Activated CD8-positive, alpha-beta T cell treated with anti-CD3 and anti-CD28 coated beads, Interleukin-2, amount 10 ng/mL, durations not matched to agents 7 days and 5 days (primary cell): Measurements from ENCODE around the gene PIGS. TPM values are rescaled to one million over a fixed set of nuclear protein-coding genes. Genes with fewer than 3 reads are reported as not detected.

Experiments
- ATAC-seq: fragments of 150-1000 bp; cut with Tn5 transposase; one replicate; pipeline ENCODE4 v1.10.0; 2021; ENCODE audit warnings: moderate library complexity
- CTCF ChIA-PET: fragments of 350-600 bp; sonication (Branson Sonifier 250); formaldehyde crosslinking; loops from one replicate; lab custom pipeline; 2021; ENCODE audit warnings: antibody characterized with exemption; lab: Charles Lee
- POLR2A ChIA-PET: fragments of 350-600 bp; sonication (Branson Sonifier 250); formaldehyde crosslinking; loops from one replicate; lab custom pipeline; 2021; ENCODE audit warnings: antibody characterized with exemption; lab: Charles Lee
- DNase-seq: peaks from one replicate; pipeline ENCODE4 v3.0.0-alpha.2; 2020
- H3K27ac Mint-ChIP-seq: one replicate; pipeline ENCODE4 v1.8.0; 2021; ENCODE audit warnings: mild to moderate bottlenecking, mixed read lengths
- H3K27me3 Mint-ChIP-seq: one replicate; pipeline ENCODE4 v1.8.0; 2021; ENCODE audit warnings: low read depth, mixed read lengths
- H3K36me3 Mint-ChIP-seq: one replicate; pipeline ENCODE4 v1.8.0; 2021; ENCODE audit warnings: low read depth, mixed read lengths
- H3K4me1 Mint-ChIP-seq: one replicate; pipeline ENCODE4 v1.8.0; 2021; ENCODE audit warnings: low read depth, mixed read lengths
- H3K4me3 Mint-ChIP-seq: one replicate; pipeline ENCODE4 v1.8.0; 2021; ENCODE audit warnings: mild to moderate bottlenecking, mixed read lengths
- H3K9me3 Mint-ChIP-seq: one replicate; pipeline ENCODE4 v1.8.0; 2022; ENCODE audit warnings: mixed read lengths; ENCODE audit not compliant: insufficient read depth
- total RNA-seq, 2 experiments: library from RNA; stranded (reverse); gene quantifications; one replicate each; pipeline ENCODE4 v1.2.3, GENCODE V29; 2021

PIGS gene
- total RNA-seq, 2 experiments from 2014 or later, result 60.0 to 61.1 TPM

- Mint-ChIP-seq H3K36me3 (peaks cover 52% of the 10 kb centered on the region), H3K4me1 (peaks cover 60% of the 10 kb centered on the region), H3K4me3 (peak overlapping the region; percentile 94), H3K27me3 (no peaks in the 10 kb centered on the region), H3K9me3 (no peaks in the 10 kb centered on the region), H3K27ac (peak overlapping the region; percentile 95)
- ChIA-PET CTCF (interaction anchor here (0.8 to 3.7 kb wide), 8 partner anchors 11 to 381 kb away, joined by 3 to 46 read pairs (median 4); partner anchors contain the start of genes SDF2 and SUPT6H), POLR2A (interaction anchor here (0.5 to 3.2 kb wide), 8 partner anchors 11 to 139 kb away, joined by 3 to 30 read pairs (median 5); partner anchors contain the start of genes BLTP2 and SPAG5)
- no peak for ATAC-seq
- no peak for DNase-seq
These were observed 1.1 kb upstream of the PIGS start for GRCh38 chr17:28572259-28573039.

GRCh38 chr17:28570716-28571360 lies 486 bp downstream of the PIGS start:
- Mint-ChIP-seq H3K4me1 (peaks cover 52% of the 10 kb centered on the region), H3K9me3 (no peaks in the 10 kb centered on the region), H3K27ac (peak overlapping the region; percentile 95), H3K36me3 (peaks cover 44% of the 10 kb centered on the region), H3K27me3 (no peaks in the 10 kb centered on the region), H3K4me3 (peak overlapping the region; percentile 94)
- ChIA-PET POLR2A (interaction anchor here (0.9 to 3.2 kb wide), 9 partner anchors 8 to 74 kb away, joined by 3 to 30 read pairs (median 4); partner anchors contain the start of gene SPAG5), CTCF (interaction anchor here (0.7 to 3.7 kb wide), 11 partner anchors 10 to 382 kb away, joined by 3 to 46 read pairs (median 4); partner anchors contain the start of genes BLTP2, SDF2 and SUPT6H)
- peak; percentile 52 for ATAC-seq
- DNase-seq, result peak; percentile 67

- POLR2A ChIA-PET, result interaction anchor here (1.4 to 3.2 kb wide), 3 partner anchors 9 to 19 kb away, joined by 4 to 30 read pairs (median 5); no protein-coding TSS in a partner anchor
- Mint-ChIP-seq H3K4me1 (peaks cover 41% of the 10 kb centered on the region), H3K4me3 (peak overlapping the region; percentile 94), H3K9me3 (no peaks in the 10 kb centered on the region), H3K27ac (no peak overlapping the region), H3K27me3 (no peaks in the 10 kb centered on the region), H3K36me3 (peaks cover 48% of the 10 kb centered on the region)
- CTCF ChIA-PET, result interaction anchor here (1.4 to 3.7 kb wide), 2 partner anchors 12 to 20 kb away, joined by 3 to 46 read pairs; no protein-coding TSS in a partner anchor
- ATAC-seq (no peak), DNase-seq (no peak)
These were observed 1.9 kb downstream of the PIGS start for GRCh38 chr17:28569446-28569845.

GRCh38 chr17:28567604-28568003 lies 3.7 kb downstream of the PIGS start:
- no peaks in the 10 kb centered on the region for H3K9me3 Mint-ChIP-seq
- peaks cover 42% of the 10 kb centered on the region for H3K36me3 Mint-ChIP-seq
- ATAC-seq, result no peak
- no peaks in the 10 kb centered on the region for H3K27me3 Mint-ChIP-seq
- DNase-seq, result no peak
- CTCF ChIA-PET, result no interaction called here
- H3K4me1 Mint-ChIP-seq, result peaks cover 36% of the 10 kb centered on the region
- POLR2A ChIA-PET, result interaction anchor here (0.9 kb wide), 1 partner anchor 18 kb away, joined by 5 read pairs; no protein-coding TSS in a partner anchor
- no peak overlapping the region for H3K4me3 Mint-ChIP-seq
- H3K27ac Mint-ChIP-seq, result peak overlapping the region; percentile 43

- Mint-ChIP-seq H3K4me1 (peaks cover 14% of the 10 kb centered on the region), H3K36me3 (peaks cover 50% of the 10 kb centered on the region), H3K27me3 (no peaks in the 10 kb centered on the region), H3K9me3 (no peaks in the 10 kb centered on the region), H3K4me3 (no peak overlapping the region), H3K27ac (no peak overlapping the region)
- no peak for ATAC-seq
- DNase-seq, result no peak
- CTCF ChIA-PET, result interaction anchor here (1.2 kb wide), 1 partner anchor 23 kb away, joined by 3 read pairs; no protein-coding TSS in a partner anchor
- POLR2A ChIA-PET, result no interaction called here
These were observed 7.8 kb downstream of the PIGS start for GRCh38 chr17:28563475-28563874.

- ChIA-PET POLR2A (no interaction called here), CTCF (no interaction called here)
- Mint-ChIP-seq H3K9me3 (no peaks in the 10 kb centered on the region), H3K27ac (no peak overlapping the region), H3K36me3 (peaks cover 56% of the 10 kb centered on the region), H3K4me1 (peaks cover 24% of the 10 kb centered on the region), H3K4me3 (no peak overlapping the region), H3K27me3 (no peaks in the 10 kb centered on the region)
- ATAC-seq (no peak), DNase-seq (no peak)
These were observed 16.3 kb downstream of the PIGS start for GRCh38 chr17:28555022-28555421.

GRCh38 chr17:28554565-28554964 lies 16.8 kb downstream of the PIGS start:
- ChIA-PET CTCF (no interaction called here), POLR2A (no interaction called here)
- no peaks in the 10 kb centered on the region for H3K27me3 Mint-ChIP-seq
- no peaks in the 10 kb centered on the region for H3K9me3 Mint-ChIP-seq
- ATAC-seq (no peak), DNase-seq (no peak)
- H3K27ac Mint-ChIP-seq, result no peak overlapping the region
- H3K36me3 Mint-ChIP-seq, result peaks cover 51% of the 10 kb centered on the region
- peaks cover 28% of the 10 kb centered on the region for H3K4me1 Mint-ChIP-seq
- no peak overlapping the region for H3K4me3 Mint-ChIP-seq

- CTCF ChIA-PET, result interaction anchor here (0.7 to 1.4 kb wide), 3 partner anchors 14 to 23 kb away, joined by 3 to 6 read pairs (median 3); partner anchors contain the start of gene ALDOC
- no peak for DNase-seq
- POLR2A ChIA-PET, result no interaction called here
- H3K27me3 Mint-ChIP-seq, result no peaks in the 10 kb centered on the region
- ATAC-seq, result no peak
- peak overlapping the region; percentile 75 for H3K27ac Mint-ChIP-seq
- no peaks in the 10 kb centered on the region for H3K9me3 Mint-ChIP-seq
- peaks cover 45% of the 10 kb centered on the region for H3K36me3 Mint-ChIP-seq
- H3K4me3 Mint-ChIP-seq, result peak overlapping the region; percentile 71
- H3K4me1 Mint-ChIP-seq, result peaks cover 43% of the 10 kb centered on the region
These were observed 18.3 kb downstream of the PIGS start for GRCh38 chr17:28553000-28553505.

GRCh38 chr17:28552176-28552999 lies 18.9 kb downstream of the PIGS start, which contains the start of gene UNC119:
TSS of gene UNC119 (minus strand) at chr17:28552624. CDS start at chr17:28552557, 67 bp downstream.
- H3K27me3 Mint-ChIP-seq, result no peaks in the 10 kb centered on the region
- peaks cover 49% of the 10 kb centered on the region for H3K4me1 Mint-ChIP-seq
- H3K27ac Mint-ChIP-seq, result peak within 1 kb of the TSS; percentile 90
- ChIA-PET CTCF (interaction anchor here (1.0 to 6.8 kb wide), 5 partner anchors 18 to 136 kb away, joined by 3 to 46 read pairs (median 6); partner anchors contain the start of genes ALDOC and PIGS), POLR2A (interaction anchor here (0.5 kb wide), 1 partner anchor 95 kb away, joined by 4 read pairs; no protein-coding TSS in a partner anchor)
- H3K9me3 Mint-ChIP-seq, result no peaks in the 10 kb centered on the region
- H3K4me3 Mint-ChIP-seq, result peak within 1 kb of the TSS; percentile 91
- peaks cover 44% of the 10 kb centered on the region for H3K36me3 Mint-ChIP-seq
- peak; percentile 85 for ATAC-seq
- DNase-seq, result peak; percentile 82

- Mint-ChIP-seq H3K4me1 (peaks cover 49% of the 10 kb centered on the region), H3K4me3 (peak overlapping the region; percentile 91), H3K27ac (peak overlapping the region; percentile 90)
These were observed 19.7 kb downstream of the PIGS start for GRCh38 chr17:28551421-28552175.

More at GRCh38 chr17:28551421-28552175, 19.7 kb downstream of the PIGS start:
- Mint-ChIP-seq H3K36me3 (peaks cover 42% of the 10 kb centered on the region), H3K27me3 (no peaks in the 10 kb centered on the region), H3K9me3 (no peaks in the 10 kb centered on the region)
- ATAC-seq (peak; percentile 2), DNase-seq (no peak)
- ChIA-PET POLR2A (interaction anchor here (1.0 to 4.4 kb wide), 5 partner anchors 8 to 110 kb away, joined by 3 to 30 read pairs (median 8); partner anchors contain the start of genes ALDOC, PIGS, SDF2 and SPAG5), CTCF (interaction anchor here (0.8 to 6.8 kb wide), 8 partner anchors 19 to 135 kb away, joined by 3 to 46 read pairs (median 4); partner anchors contain the start of genes ALDOC and PIGS)
